Stimulated activated naive CD8-positive, alpha-beta T cell treated with anti-CD3 and anti-CD28 coated beads, Interleukin-15, Interleukin-2, amounts not matched to agents 100 U/mL and 50 U/mL, for 24 hours (primary cell): ENCODE data around the gene UCK2.

Experiments
- ATAC-seq: fragments of 150-1000 bp; cut with Tn5 transposase; one replicate; pipeline ENCODE4 v1.10.0; 2021
- DNase-seq: peaks from one replicate; pipeline ENCODE4 v3.0.0; 2021

The UCK2 gene

GRCh38 chr1:165855010-165855838, 27.8 kb downstream of the UCK2 start:
- DNase-seq (no peak), ATAC-seq (no peak)

- no peak for DNase-seq
- ATAC-seq: no peak
These were observed 28.6 kb downstream of the UCK2 start for GRCh38 chr1:165856021-165856420.

- ATAC-seq (no peak), DNase-seq (no peak)
These were observed 29.2 kb downstream of the UCK2 start for GRCh38 chr1:165856606-165857005.

GRCh38 chr1:165857046-165857801, 29.8 kb downstream of the UCK2 start:
- ATAC-seq (peak; percentile 41), DNase-seq (no peak)

GRCh38 chr1:165858364-165858823, 31.0 kb downstream of the UCK2 start:
- DNase-seq: no peak
- no peak for ATAC-seq

- ATAC-seq: no peak
- no peak for DNase-seq
These were observed 31.8 kb downstream of the UCK2 start for GRCh38 chr1:165858967-165859845.

GRCh38 chr1:165860065-165860464, 32.7 kb downstream of the UCK2 start:
- ATAC-seq (no peak), DNase-seq (no peak)

GRCh38 chr1:165861911-165862310, 34.5 kb downstream of the UCK2 start:
- DNase-seq (no peak), ATAC-seq (no peak)

GRCh38 chr1:165862448-165862847, 35.0 kb downstream of the UCK2 start:
- DNase-seq (no peak), ATAC-seq (no peak)

GRCh38 chr1:165863346-165863745, 35.9 kb downstream of the UCK2 start:
- ATAC-seq: no peak

GRCh38 chr1:165865633-165866340, 38.4 kb downstream of the UCK2 start:
- no peak for DNase-seq
- ATAC-seq: no peak

More at GRCh38 chr1:165863346-165863745, 35.9 kb downstream of the UCK2 start:
- no peak for DNase-seq

GRCh38 chr1:165869343-165869742, 41.9 kb downstream of the UCK2 start:
- ATAC-seq (no peak), DNase-seq (no peak)

- DNase-seq (peak; percentile 72), ATAC-seq (peak; percentile 83)
These were observed 44.1 kb downstream of the UCK2 start for GRCh38 chr1:165871311-165872067.

GRCh38 chr1:165873481-165873880, 46.1 kb downstream of the UCK2 start:
- DNase-seq: no peak
- no peak for ATAC-seq

GRCh38 chr1:165874643-165875042, 47.2 kb downstream of the UCK2 start:
- ATAC-seq (no peak), DNase-seq (no peak)

- peak; percentile 68 for ATAC-seq
- peak; percentile 25 for DNase-seq
These were observed 47.8 kb downstream of the UCK2 start for GRCh38 chr1:165875171-165875570.

- no peak for DNase-seq
These were observed 48.2 kb downstream of the UCK2 start for GRCh38 chr1:165875604-165876003.

GRCh38 chr1:165876121-165876520, 48.7 kb downstream of the UCK2 start:
- ATAC-seq (no peak), DNase-seq (no peak)

More at GRCh38 chr1:165875604-165876003, 48.2 kb downstream of the UCK2 start:
- no peak for ATAC-seq

- DNase-seq: no peak
- no peak for ATAC-seq
These were observed 50.0 kb downstream of the UCK2 start for GRCh38 chr1:165877411-165877810.

- peak; percentile 73 for ATAC-seq
- DNase-seq: no peak
These were observed 50.6 kb downstream of the UCK2 start for GRCh38 chr1:165877940-165878556.
